Left forelimb (tissue), 1 donor: ENCODE data around the gene SLC12A2.

Experiments used
- DNase-seq: peaks from one replicate; pipeline ENCODE4 v3.0.0-alpha.2; 2018; ENCODE audit warnings: low spot score

The SLC12A2 gene

GRCh38 chr5:128172102-128172501 lies 88.5 kb downstream of the SLC12A2 start:
- DNase-seq, result no peak

GRCh38 chr5:128174951-128175350 lies 91.4 kb downstream of the SLC12A2 start:
- DNase-seq, result no peak

- DNase-seq, result no peak
Measured at GRCh38 chr5:128192368-128192767, 108.8 kb downstream of the SLC12A2 start.

GRCh38 chr5:128193665-128194390 lies 110.3 kb downstream of the SLC12A2 start:
- DNase-seq, result no peak

- no peak for DNase-seq
Measured at GRCh38 chr5:128195316-128195715, 111.8 kb downstream of the SLC12A2 start.

- DNase-seq, result no peak
Measured at GRCh38 chr5:128196080-128196479, 112.5 kb downstream of the SLC12A2 start.

- DNase-seq, result no peak
Measured at GRCh38 chr5:128196791-128197190, 113.2 kb downstream of the SLC12A2 start.

- DNase-seq, result no peak
Measured at GRCh38 chr5:128197896-128198522, 114.4 kb downstream of the SLC12A2 start.

- DNase-seq, result no peak
Measured at GRCh38 chr5:128199104-128199503, 115.5 kb downstream of the SLC12A2 start.

- DNase-seq, result no peak
Measured at GRCh38 chr5:128199611-128200010, 116.0 kb downstream of the SLC12A2 start.

GRCh38 chr5:128201065-128201926 lies 117.7 kb downstream of the SLC12A2 start:
- peak; percentile 84 for DNase-seq

- no peak for DNase-seq
Measured at GRCh38 chr5:128202320-128202719, 118.8 kb downstream of the SLC12A2 start.

GRCh38 chr5:128208436-128208835 lies 124.9 kb downstream of the SLC12A2 start:
- no peak for DNase-seq

GRCh38 chr5:128212191-128212806 lies 128.7 kb downstream of the SLC12A2 start:
- DNase-seq, result no peak

- DNase-seq, result no peak
Measured at GRCh38 chr5:128213340-128213739, 129.8 kb downstream of the SLC12A2 start.

- DNase-seq, result no peak
Measured at GRCh38 chr5:128213833-128214232, 130.3 kb downstream of the SLC12A2 start.

GRCh38 chr5:128216285-128216684 lies 132.7 kb downstream of the SLC12A2 start:
- no peak for DNase-seq

- DNase-seq, result no peak
Measured at GRCh38 chr5:128216860-128217531, 133.4 kb downstream of the SLC12A2 start.

- DNase-seq, result no peak
Measured at GRCh38 chr5:128220841-128221240, 137.3 kb downstream of the SLC12A2 start.

GRCh38 chr5:128224336-128224735 lies 140.8 kb downstream of the SLC12A2 start:
- no peak for DNase-seq

GRCh38 chr5:128225245-128226030 lies 141.9 kb downstream of the SLC12A2 start:
- no peak for DNase-seq
